WTC11 (cell line): ENCODE results near the gene ZCCHC14. TPM values are rescaled to one million over a fixed set of nuclear protein-coding genes. Genes with fewer than 3 reads are reported as not detected.

ENCODE experiments used
- CREM ChIP-seq: sonication (generic); formaldehyde crosslinking; IDR thresholded peaks from 2 replicates; pipeline ENCODE4 v1.8.1; 2022; ENCODE audit warnings: mild to moderate bottlenecking, missing genetic modification reagents, moderate library complexity
- ETV6 ChIP-seq: sonication (generic); formaldehyde crosslinking; IDR thresholded peaks from 2 replicates; pipeline ENCODE4 v1.8.1; 2022; ENCODE audit warnings: mild to moderate bottlenecking, missing genetic modification reagents
- FOXK1 ChIP-seq: sonication (generic); formaldehyde crosslinking; IDR thresholded peaks from 2 replicates; pipeline ENCODE4 v1.8.0; 2022; ENCODE audit warnings: mild to moderate bottlenecking, moderate library complexity, missing genetic modification reagents
- KAT7 ChIP-seq: sonication (generic); formaldehyde crosslinking; IDR thresholded peaks from 2 replicates; pipeline ENCODE4 v1.8.1; 2023; ENCODE audit warnings: missing genetic modification reagents, mild to moderate bottlenecking, borderline replicate concordance
- NFATC4 ChIP-seq: fragments of 250-450 bp; sonication (Bioruptor Pico); IDR thresholded peaks from 2 replicates; pipeline ENCODE4 v1.9.0; 2021; ENCODE audit warnings: mild to moderate bottlenecking
- PRRX2 ChIP-seq: fragments of 250-450 bp; sonication (Bioruptor Pico); IDR thresholded peaks from 2 replicates; pipeline ENCODE4 v1.8.0; 2021; ENCODE audit warnings: mild to moderate bottlenecking
- RELA ChIP-seq: sonication (generic); formaldehyde crosslinking; IDR thresholded peaks from 2 replicates; pipeline ENCODE4 v1.8.1; 2022; ENCODE audit warnings: missing genetic modification reagents, mild to moderate bottlenecking, borderline replicate concordance
- SMAD3 ChIP-seq: sonication (generic); formaldehyde crosslinking; IDR thresholded peaks from 2 replicates; pipeline ENCODE4 v1.8.0; 2022; ENCODE audit warnings: missing genetic modification reagents, mild to moderate bottlenecking, borderline replicate concordance
- SP1 ChIP-seq: sonication (generic); formaldehyde crosslinking; conservative IDR thresholded peaks from 2 replicates; pipeline ENCODE4 v1.8.1; 2022; ENCODE audit warnings: missing genetic modification reagents
- ZNF121 ChIP-seq: sonication (generic); formaldehyde crosslinking; IDR thresholded peaks from 2 replicates; pipeline ENCODE4 v1.8.0; 2023; ENCODE audit warnings: missing genetic modification reagents
- ZNF219 ChIP-seq: sonication (generic); formaldehyde crosslinking; IDR thresholded peaks from 2 replicates; pipeline ENCODE4 v1.8.0; 2023; ENCODE audit warnings: missing genetic modification reagents, mild to moderate bottlenecking, borderline replicate concordance
- ZNF317 ChIP-seq: sonication (generic); formaldehyde crosslinking; IDR thresholded peaks from 2 replicates; pipeline ENCODE4 v1.8.1; 2023; ENCODE audit warnings: low read depth, mild to moderate bottlenecking, moderate library complexity, missing genetic modification reagents, borderline replicate concordance
- ZNF396 ChIP-seq: fragments of 250-450 bp; sonication (Bioruptor Pico); IDR thresholded peaks from 2 replicates; pipeline ENCODE4 v1.8.0; 2021; ENCODE audit warnings: mild to moderate bottlenecking, moderate library complexity, borderline replicate concordance
- total RNA-seq: library from RNA; stranded (reverse); gene quantifications from 3 replicates; pipeline ENCODE4 v1.2.3, GENCODE V29; 2021
- TF ChIP-seq, protein P1 (sequence below): sonication (generic); formaldehyde crosslinking; conservative IDR thresholded peaks from 2 replicates; pipeline ENCODE4 v1.8.1; 2023; ENCODE audit warnings: mild to moderate bottlenecking, low read depth, missing genetic modification reagents, moderate library complexity
- TF ChIP-seq, protein P2 (sequence below): sonication (generic); formaldehyde crosslinking; IDR thresholded peaks from 2 replicates; pipeline ENCODE4 v1.8.0; 2023; ENCODE audit warnings: mild to moderate bottlenecking, missing genetic modification reagents
- TF ChIP-seq, protein P3 (sequence below): sonication (generic); formaldehyde crosslinking; IDR thresholded peaks from 2 replicates; pipeline ENCODE4 v1.8.1; 2023; ENCODE audit warnings: mild to moderate bottlenecking, missing genetic modification reagents, borderline replicate concordance
- TF ChIP-seq, protein P4 (sequence below): sonication (generic); formaldehyde crosslinking; IDR thresholded peaks from 2 replicates; pipeline ENCODE4 v1.8.0; 2022; ENCODE audit warnings: mild to moderate bottlenecking, missing genetic modification reagents
- TF ChIP-seq, protein P5 (sequence below): fragments of 250-450 bp; sonication (Bioruptor Pico); conservative IDR thresholded peaks from 2 replicates; pipeline ENCODE4 v1.9.0; 2021; ENCODE audit warnings: mild to moderate bottlenecking
- TF ChIP-seq, protein P6 (sequence below): sonication (generic); formaldehyde crosslinking; IDR thresholded peaks from 2 replicates; pipeline ENCODE4 v1.8.0; 2023; ENCODE audit warnings: missing genetic modification reagents
- TF ChIP-seq, protein P7 (sequence below): sonication (generic); formaldehyde crosslinking; IDR thresholded peaks from 2 replicates; pipeline ENCODE4 v1.8.1; 2023; ENCODE audit warnings: mild to moderate bottlenecking, moderate library complexity, missing genetic modification reagents
- TF ChIP-seq, protein P8 (sequence below): sonication (generic); formaldehyde crosslinking; IDR thresholded peaks from 2 replicates; pipeline ENCODE4 v1.8.0; 2022; ENCODE audit warnings: mild to moderate bottlenecking, missing genetic modification reagents

The ZCCHC14 gene
- total RNA-seq, 1 experiment from 2014 or later, result 33.8 TPM

DNA sequence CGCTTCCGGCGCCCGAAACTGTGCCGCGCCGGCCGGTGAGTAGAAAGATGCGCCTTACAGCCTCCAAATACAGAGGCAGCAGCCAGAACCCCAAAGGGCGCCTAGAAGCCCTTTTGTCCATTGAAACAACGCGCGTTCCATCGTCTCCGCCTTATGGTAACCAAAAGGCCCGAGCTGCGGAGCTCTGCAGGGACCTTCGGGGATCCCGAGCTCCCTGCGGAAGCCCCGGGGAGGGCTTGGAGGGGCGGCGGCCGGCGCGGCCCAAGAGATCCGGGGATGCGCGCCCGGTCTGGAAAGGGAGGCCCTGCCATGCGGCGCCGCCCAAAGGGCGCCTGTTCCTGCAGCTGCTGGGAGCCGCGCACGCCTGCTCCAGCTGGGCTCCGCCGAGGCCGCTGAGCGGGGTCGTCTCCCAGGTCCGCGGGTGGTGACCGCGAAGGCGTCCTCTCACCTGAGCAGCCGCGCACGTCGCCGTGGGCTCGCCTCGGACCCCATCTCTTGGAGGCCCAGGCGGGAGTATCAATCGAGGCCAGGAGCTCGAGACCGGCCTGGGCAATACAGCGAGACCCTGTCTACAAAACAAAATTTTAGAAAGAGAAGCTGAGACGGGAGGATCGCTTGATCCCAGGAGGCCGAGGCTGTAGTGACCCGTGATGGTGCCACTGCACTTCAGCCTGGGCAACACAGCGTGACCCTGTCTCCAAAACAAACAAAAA, 108.5 kb downstream of the ZCCHC14 start (continued):
- TF ChIP-seq, protein P1, sequence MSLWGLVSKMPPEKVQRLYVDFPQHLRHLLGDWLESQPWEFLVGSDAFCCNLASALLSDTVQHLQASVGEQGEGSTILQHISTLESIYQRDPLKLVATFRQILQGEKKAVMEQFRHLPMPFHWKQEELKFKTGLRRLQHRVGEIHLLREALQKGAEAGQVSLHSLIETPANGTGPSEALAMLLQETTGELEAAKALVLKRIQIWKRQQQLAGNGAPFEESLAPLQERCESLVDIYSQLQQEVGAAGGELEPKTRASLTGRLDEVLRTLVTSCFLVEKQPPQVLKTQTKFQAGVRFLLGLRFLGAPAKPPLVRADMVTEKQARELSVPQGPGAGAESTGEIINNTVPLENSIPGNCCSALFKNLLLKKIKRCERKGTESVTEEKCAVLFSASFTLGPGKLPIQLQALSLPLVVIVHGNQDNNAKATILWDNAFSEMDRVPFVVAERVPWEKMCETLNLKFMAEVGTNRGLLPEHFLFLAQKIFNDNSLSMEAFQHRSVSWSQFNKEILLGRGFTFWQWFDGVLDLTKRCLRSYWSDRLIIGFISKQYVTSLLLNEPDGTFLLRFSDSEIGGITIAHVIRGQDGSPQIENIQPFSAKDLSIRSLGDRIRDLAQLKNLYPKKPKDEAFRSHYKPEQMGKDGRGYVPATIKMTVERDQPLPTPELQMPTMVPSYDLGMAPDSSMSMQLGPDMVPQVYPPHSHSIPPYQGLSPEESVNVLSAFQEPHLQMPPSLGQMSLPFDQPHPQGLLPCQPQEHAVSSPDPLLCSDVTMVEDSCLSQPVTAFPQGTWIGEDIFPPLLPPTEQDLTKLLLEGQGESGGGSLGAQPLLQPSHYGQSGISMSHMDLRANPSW, result no peak
- TF ChIP-seq ETV6, result no peak
- TF ChIP-seq ZNF317, result peak; percentile 31; the same call in 1 of the 2 replicates
- TF ChIP-seq ZNF219, result no peak
- TF ChIP-seq, protein P2, sequence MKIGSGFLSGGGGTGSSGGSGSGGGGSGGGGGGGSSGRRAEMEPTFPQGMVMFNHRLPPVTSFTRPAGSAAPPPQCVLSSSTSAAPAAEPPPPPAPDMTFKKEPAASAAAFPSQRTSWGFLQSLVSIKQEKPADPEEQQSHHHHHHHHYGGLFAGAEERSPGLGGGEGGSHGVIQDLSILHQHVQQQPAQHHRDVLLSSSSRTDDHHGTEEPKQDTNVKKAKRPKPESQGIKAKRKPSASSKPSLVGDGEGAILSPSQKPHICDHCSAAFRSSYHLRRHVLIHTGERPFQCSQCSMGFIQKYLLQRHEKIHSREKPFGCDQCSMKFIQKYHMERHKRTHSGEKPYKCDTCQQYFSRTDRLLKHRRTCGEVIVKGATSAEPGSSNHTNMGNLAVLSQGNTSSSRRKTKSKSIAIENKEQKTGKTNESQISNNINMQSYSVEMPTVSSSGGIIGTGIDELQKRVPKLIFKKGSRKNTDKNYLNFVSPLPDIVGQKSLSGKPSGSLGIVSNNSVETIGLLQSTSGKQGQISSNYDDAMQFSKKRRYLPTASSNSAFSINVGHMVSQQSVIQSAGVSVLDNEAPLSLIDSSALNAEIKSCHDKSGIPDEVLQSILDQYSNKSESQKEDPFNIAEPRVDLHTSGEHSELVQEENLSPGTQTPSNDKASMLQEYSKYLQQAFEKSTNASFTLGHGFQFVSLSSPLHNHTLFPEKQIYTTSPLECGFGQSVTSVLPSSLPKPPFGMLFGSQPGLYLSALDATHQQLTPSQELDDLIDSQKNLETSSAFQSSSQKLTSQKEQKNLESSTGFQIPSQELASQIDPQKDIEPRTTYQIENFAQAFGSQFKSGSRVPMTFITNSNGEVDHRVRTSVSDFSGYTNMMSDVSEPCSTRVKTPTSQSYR (CRISPR knock-in tag), result 0 out of 2 replicates have a peak, but pooled peaks have one; percentile 24
- no peak for TF ChIP-seq NFATC4 (CRISPR knock-in tag)
- TF ChIP-seq ZNF121 (CRISPR knock-in tag), result peak; percentile 100
- no peak for TF ChIP-seq RELA (CRISPR knock-in tag)
- TF ChIP-seq, protein P3, sequence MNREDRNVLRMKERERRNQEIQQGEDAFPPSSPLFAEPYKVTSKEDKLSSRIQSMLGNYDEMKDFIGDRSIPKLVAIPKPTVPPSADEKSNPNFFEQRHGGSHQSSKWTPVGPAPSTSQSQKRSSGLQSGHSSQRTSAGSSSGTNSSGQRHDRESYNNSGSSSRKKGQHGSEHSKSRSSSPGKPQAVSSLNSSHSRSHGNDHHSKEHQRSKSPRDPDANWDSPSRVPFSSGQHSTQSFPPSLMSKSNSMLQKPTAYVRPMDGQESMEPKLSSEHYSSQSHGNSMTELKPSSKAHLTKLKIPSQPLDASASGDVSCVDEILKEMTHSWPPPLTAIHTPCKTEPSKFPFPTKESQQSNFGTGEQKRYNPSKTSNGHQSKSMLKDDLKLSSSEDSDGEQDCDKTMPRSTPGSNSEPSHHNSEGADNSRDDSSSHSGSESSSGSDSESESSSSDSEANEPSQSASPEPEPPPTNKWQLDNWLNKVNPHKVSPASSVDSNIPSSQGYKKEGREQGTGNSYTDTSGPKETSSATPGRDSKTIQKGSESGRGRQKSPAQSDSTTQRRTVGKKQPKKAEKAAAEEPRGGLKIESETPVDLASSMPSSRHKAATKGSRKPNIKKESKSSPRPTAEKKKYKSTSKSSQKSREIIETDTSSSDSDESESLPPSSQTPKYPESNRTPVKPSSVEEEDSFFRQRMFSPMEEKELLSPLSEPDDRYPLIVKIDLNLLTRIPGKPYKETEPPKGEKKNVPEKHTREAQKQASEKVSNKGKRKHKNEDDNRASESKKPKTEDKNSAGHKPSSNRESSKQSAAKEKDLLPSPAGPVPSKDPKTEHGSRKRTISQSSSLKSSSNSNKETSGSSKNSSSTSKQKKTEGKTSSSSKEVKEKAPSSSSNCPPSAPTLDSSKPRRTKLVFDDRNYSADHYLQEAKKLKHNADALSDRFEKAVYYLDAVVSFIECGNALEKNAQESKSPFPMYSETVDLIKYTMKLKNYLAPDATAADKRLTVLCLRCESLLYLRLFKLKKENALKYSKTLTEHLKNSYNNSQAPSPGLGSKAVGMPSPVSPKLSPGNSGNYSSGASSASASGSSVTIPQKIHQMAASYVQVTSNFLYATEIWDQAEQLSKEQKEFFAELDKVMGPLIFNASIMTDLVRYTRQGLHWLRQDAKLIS, result no peak
- TF ChIP-seq FOXK1 (CRISPR knock-in tag), result no peak
- TF ChIP-seq ZNF396 (CRISPR knock-in tag), result no peak
- TF ChIP-seq, protein P4, sequence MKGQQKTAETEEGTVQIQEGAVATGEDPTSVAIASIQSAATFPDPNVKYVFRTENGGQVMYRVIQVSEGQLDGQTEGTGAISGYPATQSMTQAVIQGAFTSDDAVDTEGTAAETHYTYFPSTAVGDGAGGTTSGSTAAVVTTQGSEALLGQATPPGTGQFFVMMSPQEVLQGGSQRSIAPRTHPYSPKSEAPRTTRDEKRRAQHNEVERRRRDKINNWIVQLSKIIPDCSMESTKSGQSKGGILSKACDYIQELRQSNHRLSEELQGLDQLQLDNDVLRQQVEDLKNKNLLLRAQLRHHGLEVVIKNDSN (CRISPR knock-in tag), result peak; percentile 21
- TF ChIP-seq, protein P5, sequence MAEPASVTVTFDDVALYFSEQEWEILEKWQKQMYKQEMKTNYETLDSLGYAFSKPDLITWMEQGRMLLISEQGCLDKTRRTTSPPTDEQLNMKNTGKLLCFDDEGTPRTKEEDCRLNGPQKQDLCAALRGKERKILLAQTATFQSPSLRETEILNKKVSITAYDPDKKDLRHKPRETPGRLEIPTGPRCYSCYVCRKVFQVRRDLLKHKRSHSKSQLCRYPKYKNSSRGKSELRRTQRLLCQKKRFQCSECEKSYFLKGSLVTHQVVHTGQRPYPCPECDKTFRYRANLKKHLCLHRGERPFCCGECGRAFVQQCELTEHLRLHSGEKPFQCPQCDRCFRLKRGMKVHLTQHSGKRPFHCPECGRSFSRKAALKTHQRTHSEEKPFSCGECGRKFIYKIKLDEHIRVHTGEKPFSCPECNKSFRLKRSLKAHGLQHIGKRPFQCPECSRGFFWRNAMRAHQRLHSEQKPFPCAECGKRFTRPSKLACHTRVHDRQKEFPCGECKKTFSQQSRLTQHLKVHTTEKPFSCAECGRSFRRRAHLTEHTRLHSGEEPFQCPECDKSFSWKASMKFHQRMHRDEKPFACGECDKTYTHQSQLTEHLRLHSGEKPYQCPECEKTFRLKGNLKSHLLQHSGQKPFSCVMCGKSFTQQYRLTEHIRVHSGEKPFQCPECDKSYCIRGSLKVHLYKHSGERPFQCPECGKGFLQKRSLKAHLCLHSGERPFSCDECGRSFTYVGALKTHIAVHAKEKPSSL (CRISPR knock-in tag), result no peak
- TF ChIP-seq, protein P6, sequence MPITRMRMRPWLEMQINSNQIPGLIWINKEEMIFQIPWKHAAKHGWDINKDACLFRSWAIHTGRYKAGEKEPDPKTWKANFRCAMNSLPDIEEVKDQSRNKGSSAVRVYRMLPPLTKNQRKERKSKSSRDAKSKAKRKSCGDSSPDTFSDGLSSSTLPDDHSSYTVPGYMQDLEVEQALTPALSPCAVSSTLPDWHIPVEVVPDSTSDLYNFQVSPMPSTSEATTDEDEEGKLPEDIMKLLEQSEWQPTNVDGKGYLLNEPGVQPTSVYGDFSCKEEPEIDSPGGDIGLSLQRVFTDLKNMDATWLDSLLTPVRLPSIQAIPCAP (CRISPR knock-in tag), result 0 out of 2 replicates have a peak, but pooled peaks have one; percentile 65
- TF ChIP-seq SP1 (CRISPR knock-in tag), result no peak
- TF ChIP-seq KAT7 (CRISPR knock-in tag), result no peak
- TF ChIP-seq, protein P7, sequence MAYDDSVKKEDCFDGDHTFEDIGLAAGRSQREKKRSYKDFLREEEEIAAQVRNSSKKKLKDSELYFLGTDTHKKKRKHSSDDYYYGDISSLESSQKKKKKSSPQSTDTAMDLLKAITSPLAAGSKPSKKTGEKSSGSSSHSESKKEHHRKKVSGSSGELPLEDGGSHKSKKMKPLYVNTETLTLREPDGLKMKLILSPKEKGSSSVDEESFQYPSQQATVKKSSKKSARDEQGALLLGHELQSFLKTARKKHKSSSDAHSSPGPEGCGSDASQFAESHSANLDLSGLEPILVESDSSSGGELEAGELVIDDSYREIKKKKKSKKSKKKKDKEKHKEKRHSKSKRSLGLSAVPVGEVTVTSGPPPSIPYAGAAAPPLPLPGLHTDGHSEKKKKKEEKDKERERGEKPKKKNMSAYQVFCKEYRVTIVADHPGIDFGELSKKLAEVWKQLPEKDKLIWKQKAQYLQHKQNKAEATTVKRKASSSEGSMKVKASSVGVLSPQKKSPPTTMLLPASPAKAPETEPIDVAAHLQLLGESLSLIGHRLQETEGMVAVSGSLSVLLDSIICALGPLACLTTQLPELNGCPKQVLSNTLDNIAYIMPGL (CRISPR knock-in tag), result peak; percentile 98
- TF ChIP-seq CREM (CRISPR knock-in tag), result peak; percentile 36; the same call in 1 of the 2 replicates
- TF ChIP-seq SMAD3 (CRISPR knock-in tag), result no peak
- TF ChIP-seq, protein P8, sequence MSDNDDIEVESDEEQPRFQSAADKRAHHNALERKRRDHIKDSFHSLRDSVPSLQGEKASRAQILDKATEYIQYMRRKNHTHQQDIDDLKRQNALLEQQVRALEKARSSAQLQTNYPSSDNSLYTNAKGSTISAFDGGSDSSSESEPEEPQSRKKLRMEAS, result peak; percentile 86
- 0 out of 2 replicates have a peak, but pooled peaks have one; percentile 18 for TF ChIP-seq PRRX2 (CRISPR knock-in tag)
